AG09319 (cell line): ENCODE results near the gene BTBD9.

Source experiments
- DNase-seq: peaks from one replicate; pipeline ENCODE4 v3.0.0-alpha.2; 2010; ENCODE audit warnings: low read depth; ENCODE audit errors: extremely low read depth
- TF ChIP-seq, protein P1 (sequence below): IDR thresholded peaks from 2 replicates; pipeline ENCODE4 v1.5.1; 2011; ENCODE audit warnings: low read depth, mild to moderate bottlenecking, inconsistent platforms, low read length, moderate library complexity

The BTBD9 gene

DNA sequence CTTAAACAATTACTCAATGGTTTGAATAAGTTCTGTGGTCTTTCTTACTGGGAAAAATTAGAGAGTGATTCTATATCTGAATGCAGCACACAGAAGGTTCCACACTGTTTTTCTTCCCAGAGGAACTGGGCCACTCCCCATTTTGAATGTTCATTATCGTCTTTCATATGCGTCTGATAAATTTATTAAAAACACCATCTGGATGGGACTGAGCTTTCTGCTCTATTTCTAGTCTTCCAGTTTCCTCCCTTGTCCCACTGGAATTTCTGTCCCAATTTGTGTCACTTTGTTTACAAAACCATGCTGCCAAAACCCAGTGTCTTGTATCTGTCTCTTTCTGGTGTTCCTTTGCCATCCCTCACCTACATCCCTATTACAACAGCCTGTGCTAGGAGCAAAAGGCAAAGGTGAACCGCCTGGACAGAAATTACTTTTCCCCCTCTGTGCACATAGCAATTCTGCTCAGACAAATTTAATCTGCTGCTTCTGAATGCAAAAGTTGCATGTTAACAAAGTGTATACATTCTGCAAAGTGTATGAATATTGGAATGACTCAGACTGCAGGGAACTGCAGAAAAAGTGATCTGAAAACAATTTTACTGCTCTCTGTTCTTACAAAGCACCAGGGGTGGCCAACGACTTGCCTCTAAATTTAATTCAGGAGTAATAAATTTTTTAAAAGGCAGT, 333.6 kb downstream of the BTBD9 start:
- DNase-seq, result no peak
- TF ChIP-seq, protein P1, sequence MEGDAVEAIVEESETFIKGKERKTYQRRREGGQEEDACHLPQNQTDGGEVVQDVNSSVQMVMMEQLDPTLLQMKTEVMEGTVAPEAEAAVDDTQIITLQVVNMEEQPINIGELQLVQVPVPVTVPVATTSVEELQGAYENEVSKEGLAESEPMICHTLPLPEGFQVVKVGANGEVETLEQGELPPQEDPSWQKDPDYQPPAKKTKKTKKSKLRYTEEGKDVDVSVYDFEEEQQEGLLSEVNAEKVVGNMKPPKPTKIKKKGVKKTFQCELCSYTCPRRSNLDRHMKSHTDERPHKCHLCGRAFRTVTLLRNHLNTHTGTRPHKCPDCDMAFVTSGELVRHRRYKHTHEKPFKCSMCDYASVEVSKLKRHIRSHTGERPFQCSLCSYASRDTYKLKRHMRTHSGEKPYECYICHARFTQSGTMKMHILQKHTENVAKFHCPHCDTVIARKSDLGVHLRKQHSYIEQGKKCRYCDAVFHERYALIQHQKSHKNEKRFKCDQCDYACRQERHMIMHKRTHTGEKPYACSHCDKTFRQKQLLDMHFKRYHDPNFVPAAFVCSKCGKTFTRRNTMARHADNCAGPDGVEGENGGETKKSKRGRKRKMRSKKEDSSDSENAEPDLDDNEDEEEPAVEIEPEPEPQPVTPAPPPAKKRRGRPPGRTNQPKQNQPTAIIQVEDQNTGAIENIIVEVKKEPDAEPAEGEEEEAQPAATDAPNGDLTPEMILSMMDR, result no peak

DNA sequence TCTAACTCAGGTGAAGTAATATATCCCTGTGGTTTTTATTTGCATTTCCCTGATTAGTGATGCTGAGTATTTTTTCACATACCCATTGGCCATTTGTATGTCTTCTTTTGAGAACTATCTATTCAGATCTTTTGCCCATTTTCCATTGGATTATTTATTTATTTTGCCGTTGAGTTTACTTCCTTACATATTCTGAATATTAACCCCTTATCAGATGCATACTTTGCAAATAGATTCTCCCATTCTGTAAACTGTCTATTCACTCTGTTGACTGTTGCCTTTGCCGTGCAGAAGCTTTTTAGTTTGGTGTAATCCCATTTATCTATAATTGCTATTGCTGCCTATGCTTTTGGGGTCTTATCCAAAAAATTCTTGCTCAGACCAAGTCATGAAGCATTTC, 336.9 kb downstream of the BTBD9 start:
- TF ChIP-seq, protein P1, result no peak
- DNase-seq, result no peak

GRCh38 chr6:38302081-38302480, 337.6 kb downstream of the BTBD9 start:
- TF ChIP-seq, protein P1, result no peak
- DNase-seq, result no peak

DNA sequence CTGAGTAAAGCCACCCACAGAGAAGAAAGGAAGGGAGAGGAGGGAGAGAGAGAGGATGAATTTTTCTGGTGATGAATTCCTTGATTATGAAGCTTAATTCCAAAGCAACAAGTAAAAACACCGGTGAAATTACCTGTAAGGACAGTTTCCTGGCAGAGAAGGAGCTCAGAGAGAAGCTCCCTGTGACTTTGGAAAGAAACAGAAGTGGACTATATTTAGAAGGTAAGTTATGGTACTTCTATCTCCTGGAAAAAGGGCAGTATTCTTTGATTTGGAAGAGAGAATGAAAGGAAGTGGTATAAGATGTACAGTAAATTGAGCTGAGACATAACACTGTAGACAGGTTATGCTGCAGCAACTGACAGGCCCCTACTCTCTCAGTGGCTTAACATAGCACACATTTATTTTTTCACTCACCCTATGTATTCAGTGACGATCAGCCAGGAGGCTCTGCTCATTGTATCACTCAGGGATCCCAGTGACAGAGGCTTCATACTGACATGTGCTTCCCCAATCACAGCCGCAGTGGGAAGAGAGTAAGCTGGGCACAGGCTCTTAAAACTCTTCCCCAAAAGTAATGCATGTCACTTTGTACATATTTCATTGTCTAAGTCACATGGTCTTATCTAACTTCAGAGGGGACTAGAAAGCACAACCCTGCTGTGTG, 349.5 kb downstream of the BTBD9 start:
- DNase-seq, result no peak
- TF ChIP-seq, protein P1, result no peak

GRCh38 chr6:38287487-38287886, 352.2 kb downstream of the BTBD9 start:
- DNase-seq, result no peak
- TF ChIP-seq, protein P1, result no peak

DNA sequence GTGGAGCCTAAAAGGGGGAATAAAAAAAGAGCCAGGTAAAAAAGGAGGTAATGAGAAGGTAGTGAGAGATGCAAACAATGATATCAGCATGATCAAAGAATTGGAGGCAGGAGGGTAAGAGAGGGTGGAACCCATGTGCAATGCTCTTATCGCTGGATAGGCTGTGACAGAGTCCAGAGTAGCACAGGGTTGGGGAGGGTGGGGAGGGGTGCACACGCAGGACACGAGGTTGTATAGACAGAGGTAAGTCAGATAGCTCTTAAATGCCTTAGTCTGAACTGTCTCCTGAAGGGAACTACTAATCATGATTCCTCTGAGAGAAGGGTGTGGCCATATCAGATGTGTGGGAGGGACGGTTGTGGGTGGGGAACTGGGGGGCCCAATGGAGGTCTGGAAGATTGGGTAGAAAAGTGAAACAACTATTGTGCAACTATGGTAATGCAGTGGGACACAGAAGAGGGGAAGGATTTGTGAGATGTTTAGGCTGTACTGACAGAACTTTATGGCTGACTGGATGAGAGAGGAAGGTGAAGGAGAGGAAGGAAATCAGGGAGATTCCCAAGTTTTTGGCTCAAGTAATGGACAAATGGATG, 354.8 kb downstream of the BTBD9 start:
- DNase-seq, result no peak
- TF ChIP-seq, protein P1, result no peak

- no peak for DNase-seq
- TF ChIP-seq, protein P1, result no peak
Observed at GRCh38 chr6:38283734-38284362, 355.9 kb downstream of the BTBD9 start.
